GM18499 (cell line): ENCODE measurements around the gene DIAPH3.

ENCODE experiments used
- ATAC-seq: cut with Tn5 transposase; IDR thresholded peaks from one replicate; pipeline ENCODE4 v1.9.1; 2021; ENCODE audit warnings: moderate number of reproducible peaks; ENCODE audit not compliant: insufficient read depth, unreplicated experiment

DIAPH3 gene

DNA sequence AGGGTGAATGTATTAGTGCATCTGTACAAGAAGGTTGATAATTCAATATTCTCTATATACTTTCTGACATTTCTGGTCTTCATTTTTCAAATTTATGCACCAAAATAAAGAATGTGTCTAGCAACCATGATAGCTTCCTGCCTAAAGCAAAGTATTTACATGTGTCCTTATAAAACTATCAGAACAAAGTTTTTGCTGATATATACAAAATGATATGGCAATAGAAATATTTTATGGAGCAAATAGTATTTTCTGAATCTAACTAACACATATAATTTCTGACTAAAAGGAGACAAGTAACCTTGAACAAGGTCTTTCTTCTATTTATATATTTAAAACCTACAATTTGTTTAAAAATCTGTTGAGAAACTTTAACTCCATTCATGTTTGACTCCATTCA lies 184.9 kb downstream of the DIAPH3 start:
- ATAC-seq, result no peak

DNA sequence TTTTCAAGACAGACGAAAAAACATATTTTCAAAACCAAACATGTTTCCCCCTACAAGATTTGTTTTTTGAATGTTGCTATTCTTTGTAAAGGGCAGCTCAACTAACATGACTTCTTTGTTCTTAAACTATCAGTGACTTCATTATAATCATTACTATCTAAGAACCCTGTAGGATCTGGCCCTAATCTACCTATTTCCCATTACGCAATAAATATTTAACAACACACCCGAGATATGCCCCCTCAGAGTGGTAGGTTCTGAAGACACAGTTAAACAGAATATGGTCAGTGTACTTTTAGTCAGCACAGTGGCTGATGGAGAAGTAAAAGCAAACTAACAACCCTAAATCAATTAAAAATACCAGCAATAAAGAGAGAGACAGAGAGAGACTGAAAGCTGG lies 186.9 kb downstream of the DIAPH3 start:
- ATAC-seq, result no peak

DNA sequence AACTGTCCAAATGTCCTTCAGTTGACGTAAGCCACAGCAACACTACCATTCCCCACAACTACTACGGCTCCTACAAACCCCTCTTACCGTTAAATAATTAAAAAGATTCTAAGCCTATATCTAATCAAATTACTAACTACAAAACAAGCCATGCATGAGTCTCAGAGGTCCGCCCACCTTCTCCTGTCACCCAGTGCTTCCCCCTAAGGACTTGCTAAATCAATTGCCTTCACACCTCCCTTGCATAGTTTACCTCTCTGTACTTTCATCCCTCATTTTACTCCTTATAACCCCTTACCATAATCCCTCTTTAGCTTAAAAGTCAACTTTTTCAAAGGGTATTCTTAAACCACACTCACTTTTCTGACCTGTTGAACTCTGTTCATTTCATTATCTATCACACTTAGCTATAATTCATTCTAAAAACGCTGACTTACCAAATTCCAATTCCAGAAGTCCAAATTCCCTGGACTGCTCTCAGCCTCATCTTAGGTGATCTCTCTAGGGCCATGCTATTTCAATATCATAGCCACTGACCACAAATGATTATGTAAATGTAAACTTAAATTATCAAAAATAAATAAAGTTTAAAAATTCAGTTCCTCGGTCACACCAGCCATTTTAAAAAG lies 187.8 kb downstream of the DIAPH3 start:
- ATAC-seq, result no peak

DNA sequence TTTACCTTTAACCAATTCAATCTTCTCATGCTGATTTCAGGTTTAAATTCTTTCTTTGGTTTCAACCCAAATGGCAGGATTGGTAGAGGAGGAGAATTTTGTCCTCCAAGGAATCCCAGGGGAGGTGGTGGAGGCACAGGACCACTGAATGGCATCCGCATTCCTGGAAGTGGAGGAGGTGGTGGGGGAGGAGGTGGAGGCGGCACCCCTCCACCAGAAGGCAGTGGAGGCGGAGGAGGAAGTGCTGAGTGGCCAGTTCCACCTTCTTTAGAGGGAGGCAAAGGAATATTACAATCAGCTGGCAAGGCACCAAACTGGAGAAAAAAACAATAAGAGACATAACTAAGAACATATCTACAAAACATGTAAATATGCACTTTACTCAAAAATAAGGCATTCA lies 192.9 kb downstream of the DIAPH3 start:
- no peak for ATAC-seq

DNA sequence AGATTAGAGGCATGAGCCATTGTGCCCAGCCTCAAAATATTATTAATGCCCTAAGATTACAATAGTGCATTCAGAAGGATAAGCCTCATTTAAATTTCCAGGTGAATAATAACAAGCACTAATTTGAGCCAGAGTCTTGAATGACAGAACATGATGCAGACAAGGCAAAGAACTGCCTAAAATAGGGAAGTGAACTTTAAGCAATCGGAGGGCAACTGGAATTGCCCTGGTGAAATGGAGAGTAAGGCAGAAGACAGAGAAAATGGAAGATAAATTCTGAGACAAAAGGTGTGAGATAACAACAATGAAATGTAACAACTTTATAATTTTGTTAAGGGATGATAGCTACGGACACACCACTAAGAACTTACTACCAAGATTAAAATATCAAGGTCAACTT lies 199.9 kb downstream of the DIAPH3 start:
- no peak for ATAC-seq

DNA sequence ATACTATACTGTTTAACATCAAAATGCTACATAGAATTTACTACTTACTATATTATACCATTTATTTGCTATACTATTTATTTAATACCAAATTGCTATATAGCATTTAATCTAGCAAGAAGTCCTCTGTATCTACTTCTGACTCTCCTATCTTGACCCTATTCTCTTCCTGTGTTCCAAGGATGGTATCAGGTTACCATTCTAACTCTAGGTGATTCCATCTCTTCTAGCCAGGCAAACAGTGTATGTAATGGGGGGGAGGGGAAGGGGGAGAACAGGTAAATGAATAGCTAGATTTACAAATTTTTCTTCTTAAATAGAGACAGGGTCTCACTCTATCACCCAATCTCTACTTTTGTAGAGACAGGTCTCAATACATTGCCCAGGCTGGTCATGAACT lies 200.3 kb downstream of the DIAPH3 start:
- ATAC-seq, result no peak

DNA sequence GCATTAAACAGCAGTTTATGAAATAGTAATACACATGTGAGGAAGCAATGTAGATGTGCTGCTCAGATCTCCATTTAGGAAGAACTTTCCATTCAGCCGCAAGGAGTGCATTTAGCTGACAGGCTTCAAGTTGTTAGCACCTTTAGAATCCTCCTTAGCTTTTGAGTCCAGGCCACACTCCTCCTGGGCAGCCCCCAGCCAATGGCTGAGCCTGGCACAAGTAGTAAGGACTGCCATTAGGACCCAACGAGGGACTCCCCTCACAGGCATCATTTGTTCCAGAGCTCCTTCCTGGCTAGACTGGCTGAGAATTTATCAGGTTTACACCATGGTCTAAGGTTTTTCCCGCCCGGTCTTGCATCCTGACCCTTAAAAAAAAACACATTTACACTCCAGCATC lies 201.4 kb downstream of the DIAPH3 start:
- no peak for ATAC-seq

DNA sequence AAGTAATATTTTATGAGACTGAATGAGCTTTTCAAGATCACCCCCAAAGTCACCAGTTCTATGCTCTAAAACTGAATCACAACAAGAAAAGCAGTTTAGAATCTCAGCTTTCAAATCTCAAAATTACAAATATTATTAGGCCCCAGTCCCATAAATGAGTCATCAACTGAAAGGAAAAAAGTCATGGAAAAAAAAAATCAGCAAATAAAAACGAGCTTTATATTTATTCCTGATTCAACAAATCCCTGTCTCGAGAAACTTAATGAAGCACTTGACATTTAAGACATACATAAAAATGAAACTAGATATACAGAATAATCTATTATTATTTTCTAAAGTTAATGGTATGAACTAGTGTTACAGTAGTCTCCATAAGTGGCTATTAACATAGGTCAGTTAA lies 203.0 kb downstream of the DIAPH3 start:
- no peak for ATAC-seq

DNA sequence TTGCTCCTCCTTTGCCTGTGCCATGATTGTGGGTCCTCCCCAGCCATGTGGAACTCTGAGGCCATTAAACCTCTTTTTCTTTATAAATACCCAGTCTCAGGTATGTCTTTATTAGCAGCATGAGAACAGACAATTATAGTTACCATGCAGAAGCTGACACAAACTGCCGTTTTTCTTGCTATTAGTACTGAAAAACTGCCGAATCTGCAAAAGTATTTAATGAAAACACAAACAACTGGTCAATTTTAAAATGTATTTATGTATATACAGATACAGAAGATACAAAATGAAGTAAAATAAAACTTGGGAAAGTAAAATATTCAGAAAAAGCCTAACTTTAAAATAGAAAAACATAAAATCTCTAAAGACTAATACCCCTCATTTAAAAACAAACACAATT lies 206.3 kb downstream of the DIAPH3 start:
- no peak for ATAC-seq

DNA sequence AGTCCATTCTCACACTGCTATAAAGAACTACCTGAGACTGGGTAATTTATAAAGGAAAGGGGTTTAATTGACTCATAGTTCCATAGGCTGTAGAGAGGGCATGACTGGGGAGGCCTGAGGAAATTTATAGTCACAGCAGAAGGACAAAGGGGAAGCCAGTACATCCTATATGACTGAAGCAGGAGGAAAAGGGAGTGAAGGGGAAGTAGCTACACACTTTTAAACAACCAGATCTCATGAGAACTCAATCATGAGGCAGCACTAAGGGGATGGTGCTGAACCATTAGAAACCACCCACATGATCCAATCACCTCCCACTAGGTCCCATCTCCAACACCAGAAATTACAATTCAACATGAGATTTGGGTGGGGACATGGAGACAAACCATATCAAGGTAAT lies 209.1 kb downstream of the DIAPH3 start:
- ATAC-seq, result no peak

DNA sequence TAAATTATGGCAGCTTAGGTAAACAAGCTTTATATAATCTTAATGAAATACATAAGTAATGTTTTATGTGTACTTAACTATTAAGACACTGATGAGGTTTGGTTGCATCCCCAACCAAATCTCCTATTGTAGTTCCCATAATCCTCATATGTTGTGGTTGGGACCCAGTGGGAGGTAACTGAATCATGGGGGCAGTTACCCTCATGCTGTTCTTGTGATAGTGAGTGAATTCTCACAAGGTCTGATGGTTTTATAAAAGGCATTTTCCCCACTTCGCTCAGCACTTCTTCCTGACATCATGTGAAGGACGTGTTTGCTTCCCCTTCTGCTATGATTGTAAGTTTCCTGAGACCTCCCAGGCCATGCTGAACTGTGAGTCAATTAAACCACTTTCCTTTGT lies 212.7 kb downstream of the DIAPH3 start:
- ATAC-seq, result no peak

DNA sequence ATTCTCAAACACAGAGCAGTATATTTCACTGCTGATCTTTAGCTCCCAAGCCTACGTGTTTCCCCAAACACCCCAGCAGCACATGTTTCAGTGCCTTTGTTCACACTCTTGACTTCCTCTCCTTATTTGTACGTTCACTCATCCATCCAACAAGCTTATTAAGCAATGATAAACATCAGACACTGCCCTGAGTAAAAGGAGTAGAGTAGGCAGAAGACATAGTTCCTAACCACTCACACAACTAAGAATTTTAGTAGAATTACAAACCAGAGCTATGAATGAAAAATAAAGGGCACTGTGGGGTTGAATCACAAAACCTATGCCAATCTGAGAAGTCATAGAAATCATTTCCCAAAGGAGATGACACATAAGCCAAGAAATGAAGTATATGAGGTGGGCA lies 213.5 kb downstream of the DIAPH3 start:
- ATAC-seq, result no peak

DNA sequence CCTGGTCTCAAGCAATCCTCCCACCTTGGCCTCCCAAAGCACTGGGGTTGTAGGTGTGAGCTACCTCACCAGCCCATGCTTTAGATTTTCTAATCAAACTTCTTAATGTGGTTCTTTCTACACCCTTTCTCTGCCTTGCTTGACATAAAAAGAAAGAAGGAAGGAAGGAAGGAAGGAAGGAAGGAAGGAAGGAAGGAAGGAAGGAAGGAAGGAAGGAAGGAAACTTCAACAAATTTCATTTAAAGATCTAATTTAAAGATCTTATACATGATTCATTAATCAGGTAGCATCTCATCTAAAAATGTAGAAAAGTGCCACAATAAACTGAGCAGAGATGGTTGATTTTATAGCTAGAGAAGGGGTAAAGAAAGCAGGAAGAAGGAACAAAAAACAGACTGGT lies 215.0 kb downstream of the DIAPH3 start:
- ATAC-seq, result no peak

DNA sequence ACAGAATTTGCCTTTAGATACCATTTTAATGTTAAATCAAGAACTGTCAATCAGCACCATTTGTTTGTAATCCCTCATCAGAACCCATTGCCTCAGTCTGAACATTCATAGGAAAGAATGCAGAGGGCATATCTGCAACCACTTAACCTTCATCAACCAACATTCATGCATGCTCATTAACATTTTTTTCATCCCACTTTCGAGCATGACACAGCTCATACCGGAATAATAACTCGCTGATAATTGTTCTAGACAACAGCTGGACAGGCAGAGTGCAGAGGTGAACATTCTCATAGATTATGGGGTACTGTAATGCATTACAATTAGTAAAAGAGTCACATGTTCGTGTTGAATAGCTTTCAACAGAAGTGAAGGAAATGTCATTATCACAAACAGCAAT lies 216.8 kb downstream of the DIAPH3 start:
- ATAC-seq, result no peak

DNA sequence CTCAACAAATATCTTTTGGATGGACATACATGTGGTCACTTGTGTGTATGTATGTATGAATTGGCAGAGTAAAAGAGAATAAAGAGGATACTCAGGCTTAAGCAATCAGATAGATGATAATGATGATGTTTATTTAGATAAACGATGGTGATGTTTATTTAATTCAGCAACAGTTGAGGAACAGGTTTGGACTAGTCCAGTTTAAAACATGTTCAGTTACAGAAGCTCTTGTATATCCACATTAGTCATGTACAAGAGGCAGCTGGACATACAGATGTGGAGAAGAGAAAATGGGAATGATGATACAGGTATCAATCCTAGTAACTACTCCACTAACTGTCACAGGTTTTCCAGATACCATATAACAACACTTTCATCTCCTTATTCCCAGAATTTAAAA lies 232.1 kb downstream of the DIAPH3 start:
- no peak for ATAC-seq

DNA sequence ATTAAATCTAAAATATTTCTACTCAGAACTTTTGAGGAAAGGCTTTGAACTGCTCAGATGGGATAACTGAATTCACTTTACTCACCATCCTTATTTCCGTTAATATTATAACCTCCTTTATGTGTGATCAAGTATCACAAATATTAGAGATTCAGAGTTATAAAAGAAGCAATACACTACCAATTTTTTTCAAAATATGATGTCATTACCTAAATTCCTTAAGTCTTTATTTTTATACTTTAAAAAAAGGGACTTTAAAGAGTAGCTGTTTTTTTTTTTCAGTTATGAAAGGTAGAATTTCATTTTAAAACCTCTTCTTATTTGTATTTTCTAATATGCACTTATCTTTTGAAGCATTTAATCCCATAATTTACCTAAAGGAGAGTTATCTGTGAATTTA lies 239.5 kb downstream of the DIAPH3 start:
- ATAC-seq, result no peak

DNA sequence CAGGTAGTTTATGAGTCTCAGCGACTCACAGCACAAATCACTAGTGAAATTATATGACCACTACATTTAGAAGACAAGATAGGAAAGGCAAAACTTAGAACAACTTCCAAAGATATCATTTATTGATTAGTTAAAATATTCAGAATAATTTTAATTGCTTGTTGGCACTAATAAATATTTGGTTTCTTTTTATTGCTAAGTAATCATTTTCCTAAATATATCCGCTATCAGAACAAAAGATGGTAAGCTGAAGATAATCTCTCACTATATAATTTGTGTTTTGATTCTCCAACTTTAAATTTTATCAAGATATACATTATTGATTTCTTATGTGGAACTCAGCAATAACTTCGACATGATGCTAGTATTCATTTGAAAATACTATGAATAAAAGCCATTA lies 248.5 kb downstream of the DIAPH3 start:
- no peak for ATAC-seq

DNA sequence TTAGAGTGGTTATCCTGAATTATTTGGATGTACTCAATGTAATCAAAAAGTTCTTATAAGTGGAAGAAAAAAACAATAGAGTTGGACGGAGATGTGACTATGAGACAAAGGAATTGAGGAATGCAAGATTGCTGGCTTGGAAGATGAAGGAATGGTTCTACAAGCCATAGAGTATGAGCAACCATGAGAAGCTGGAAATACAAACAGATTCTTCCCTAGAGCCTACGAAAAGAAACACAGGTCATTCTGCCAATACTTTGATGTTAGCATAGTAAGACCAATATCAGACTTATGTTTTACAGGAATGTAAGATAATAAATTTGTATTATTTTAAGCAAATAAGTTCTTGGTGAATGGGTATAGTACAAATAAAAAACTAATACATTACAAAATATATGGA lies 249.2 kb downstream of the DIAPH3 start:
- ATAC-seq, result no peak

DNA sequence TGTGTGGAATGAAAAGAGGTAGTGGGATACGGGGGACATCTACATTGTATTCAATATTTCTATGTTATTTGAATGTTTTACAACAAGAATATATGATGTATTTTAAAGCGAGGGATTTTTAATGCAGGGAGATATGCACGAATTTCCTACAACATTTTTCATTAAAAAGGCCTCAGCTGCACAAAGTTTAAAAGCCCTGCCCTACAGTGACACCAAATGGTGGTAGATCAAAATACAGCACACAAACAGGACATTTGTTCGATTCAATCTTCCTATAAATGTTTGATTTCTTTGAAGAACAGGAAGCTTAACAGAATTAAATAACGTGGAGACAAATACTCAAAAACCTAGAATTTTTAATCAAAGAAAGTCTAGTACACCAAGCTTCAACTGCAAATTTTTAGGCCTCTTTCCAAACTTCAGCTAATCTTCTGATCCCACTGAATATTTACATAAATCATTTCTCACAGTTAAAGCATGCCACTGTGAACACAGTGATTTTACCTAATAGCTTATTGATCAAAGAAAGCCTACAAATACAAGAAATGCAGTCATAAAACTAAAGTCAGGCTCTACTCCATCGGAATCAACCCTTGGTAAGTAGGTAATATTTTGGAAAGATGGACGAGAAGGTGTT lies 257.2 kb downstream of the DIAPH3 start:
- no peak for ATAC-seq

DNA sequence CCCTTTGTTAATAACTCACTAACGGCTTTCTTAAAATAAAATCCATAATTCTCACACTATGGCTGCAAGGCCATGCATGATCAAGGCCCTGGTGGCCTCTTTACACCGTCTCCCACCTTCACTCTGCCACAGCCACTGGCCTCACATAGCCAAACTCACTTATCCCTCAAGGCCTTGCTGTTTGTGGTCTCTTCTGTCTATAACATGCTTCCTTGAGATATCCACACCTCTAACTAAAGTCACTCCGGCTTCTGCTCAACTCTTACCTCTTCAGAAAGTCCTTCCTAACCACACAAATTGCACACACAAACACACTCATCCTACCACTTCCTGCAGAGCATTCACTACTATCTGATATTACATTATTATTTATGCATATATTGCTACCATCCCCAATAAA lies 262.5 kb downstream of the DIAPH3 start:
- ATAC-seq, result no peak

DNA sequence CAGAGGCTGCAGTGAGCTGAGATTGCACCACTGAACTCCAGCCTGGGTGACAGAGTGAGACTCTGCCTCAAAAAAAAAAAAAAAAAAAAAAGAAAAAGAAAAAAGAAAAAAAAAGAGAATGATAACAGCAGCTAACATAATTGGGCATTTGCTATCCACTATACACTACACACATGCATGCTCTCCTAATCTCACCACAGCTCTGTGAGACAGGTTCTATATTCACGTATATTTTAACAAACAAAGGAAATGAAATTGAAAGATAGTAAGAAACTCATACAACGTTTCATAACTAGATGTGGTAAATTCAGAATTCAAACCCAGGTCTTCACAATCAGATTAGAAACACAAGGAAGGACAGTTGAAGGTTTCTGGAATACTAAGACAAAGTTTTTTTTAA lies 265.7 kb downstream of the DIAPH3 start:
- ATAC-seq, result no peak

DNA sequence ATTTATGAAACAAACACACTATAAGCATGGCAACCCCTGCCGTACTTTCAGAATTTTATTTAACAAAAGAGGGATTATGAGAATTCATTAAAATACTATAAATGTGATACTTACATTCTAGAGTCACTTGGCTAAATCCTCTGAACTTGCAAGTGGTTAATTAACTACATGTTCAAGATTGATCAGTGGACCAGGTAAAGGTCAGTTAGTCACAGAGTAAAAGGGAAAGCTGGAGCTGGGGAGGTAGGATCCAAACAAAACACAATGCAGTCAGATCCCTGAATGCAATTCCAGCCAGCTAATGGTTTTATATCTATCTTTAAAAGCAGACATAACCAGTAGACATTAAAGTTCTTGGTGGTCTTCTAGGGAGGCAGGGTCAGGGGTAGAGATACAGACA lies 270.5 kb downstream of the DIAPH3 start:
- no peak for ATAC-seq

DNA sequence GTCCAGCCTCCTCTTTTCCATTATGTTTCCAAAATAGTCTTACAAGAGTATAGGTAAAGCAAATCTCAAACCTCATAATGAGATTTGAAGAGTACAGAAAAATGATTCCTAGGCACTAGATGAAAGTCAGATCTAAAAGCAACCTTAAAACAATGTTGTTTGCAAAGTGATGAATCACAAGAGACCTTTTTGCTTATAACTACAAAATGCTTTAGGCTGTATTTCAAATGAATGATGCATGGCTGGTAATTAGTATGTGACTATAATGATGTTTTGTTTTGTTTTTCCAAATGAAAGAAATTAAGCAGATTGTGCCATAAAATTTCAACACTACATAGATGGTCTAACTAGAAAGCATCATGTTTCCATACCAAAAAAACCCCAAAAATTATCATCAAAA lies 272.7 kb downstream of the DIAPH3 start:
- no peak for ATAC-seq
